SK-N-SH treated with all-trans-retinoic acid at 6 μM for 48 hours (cell line): ENCODE measurements around the gene CYTH4.

Source experiments
- BACH2 ChIP-seq: fragments of 250-450 bp; sonication (Bioruptor Pico); IDR thresholded peaks from 2 replicates; pipeline ENCODE4 v1.9.0; 2021; ENCODE audit warnings: mild to moderate bottlenecking, borderline replicate concordance
- ESRRG ChIP-seq: fragments of 250-450 bp; sonication (Bioruptor Pico); IDR thresholded peaks from 2 replicates; pipeline ENCODE4 v1.6.1; 2021; ENCODE audit warnings: mild to moderate bottlenecking
- GLIS3 ChIP-seq: fragments of 250-450 bp; sonication (Bioruptor Pico); IDR thresholded peaks from 2 replicates; pipeline ENCODE4 v1.5.0; 2020; ENCODE audit warnings: mild to moderate bottlenecking, moderate library complexity
- SNAI2 ChIP-seq: fragments of 250-450 bp; sonication (Bioruptor Pico); IDR thresholded peaks from 2 replicates; pipeline ENCODE4 v1.5.0; 2020; ENCODE audit warnings: mild to moderate bottlenecking, moderate library complexity
- TCF4 ChIP-seq: fragments of 250-450 bp; sonication (Bioruptor Pico); IDR thresholded peaks from 2 replicates; pipeline ENCODE4 v1.8.0; 2021; ENCODE audit warnings: mild to moderate bottlenecking, moderate library complexity, borderline replicate concordance
- ZFP30 ChIP-seq: fragments of 450-650 bp; formaldehyde crosslinking; IDR thresholded peaks from 2 replicates; pipeline ENCODE4 v1.5.0; 2022; ENCODE audit warnings: mild to moderate bottlenecking, moderate library complexity
- ZNF565 ChIP-seq: fragments of 450-650 bp; formaldehyde crosslinking; conservative IDR thresholded peaks from 2 replicates; pipeline ENCODE4 v1.5.0; 2020; ENCODE audit warnings: low read depth, mild to moderate bottlenecking, moderate library complexity
- ZNF70 ChIP-seq: fragments of 450-650 bp; formaldehyde crosslinking; IDR thresholded peaks from 2 replicates; pipeline ENCODE4 v1.5.0; 2020; ENCODE audit warnings: mild to moderate bottlenecking, moderate library complexity
- TF ChIP-seq, protein P1 (sequence below): fragments of 250-450 bp; sonication (Bioruptor Pico); IDR thresholded peaks from 2 replicates; pipeline ENCODE4 v1.8.0; 2020; ENCODE audit warnings: mild to moderate bottlenecking, moderate library complexity, borderline replicate concordance

GRCh38 chr22:37302674-37303555 is 20.6 kb downstream of the CYTH4 start:
- TF ChIP-seq, protein P1, sequence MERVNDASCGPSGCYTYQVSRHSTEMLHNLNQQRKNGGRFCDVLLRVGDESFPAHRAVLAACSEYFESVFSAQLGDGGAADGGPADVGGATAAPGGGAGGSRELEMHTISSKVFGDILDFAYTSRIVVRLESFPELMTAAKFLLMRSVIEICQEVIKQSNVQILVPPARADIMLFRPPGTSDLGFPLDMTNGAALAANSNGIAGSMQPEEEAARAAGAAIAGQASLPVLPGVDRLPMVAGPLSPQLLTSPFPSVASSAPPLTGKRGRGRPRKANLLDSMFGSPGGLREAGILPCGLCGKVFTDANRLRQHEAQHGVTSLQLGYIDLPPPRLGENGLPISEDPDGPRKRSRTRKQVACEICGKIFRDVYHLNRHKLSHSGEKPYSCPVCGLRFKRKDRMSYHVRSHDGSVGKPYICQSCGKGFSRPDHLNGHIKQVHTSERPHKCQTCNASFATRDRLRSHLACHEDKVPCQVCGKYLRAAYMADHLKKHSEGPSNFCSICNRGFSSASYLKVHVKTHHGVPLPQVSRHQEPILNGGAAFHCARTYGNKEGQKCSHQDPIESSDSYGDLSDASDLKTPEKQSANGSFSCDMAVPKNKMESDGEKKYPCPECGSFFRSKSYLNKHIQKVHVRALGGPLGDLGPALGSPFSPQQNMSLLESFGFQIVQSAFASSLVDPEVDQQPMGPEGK (CRISPR knock-in tag) = no peak
- no peak for TF ChIP-seq BACH2
- TF ChIP-seq ESRRG = no peak
- no peak for TF ChIP-seq GLIS3 (CRISPR knock-in tag)
- no peak for TF ChIP-seq ZNF70 (CRISPR knock-in tag)
- no peak for TF ChIP-seq ZFP30 (CRISPR knock-in tag)
- no peak for TF ChIP-seq ZNF565
- no peak for TF ChIP-seq SNAI2 (CRISPR knock-in tag)
- TF ChIP-seq TCF4 (CRISPR knock-in tag) = no peak
